WTC11 (cell line): Measurements from ENCODE around the gene C11orf65. TPM values are rescaled to one million over a fixed set of nuclear protein-coding genes. Genes with fewer than 3 reads are reported as not detected.

Experiments used
- ATAC-seq: fragments of 200-7000 bp; cut with Tn5 transposase; 2 replicates; pipeline ENCODE4 v1.10.0; 2021; ENCODE audit warnings: mild to moderate bottlenecking, moderate library complexity
- Bru-seq: library from RNA; stranded (reverse); fragments of 400-500 nt; gene quantifications from one replicate; lab custom pipeline; 2021; lab: Mats Ljungman, UMichigan
- CTCF ChIA-PET: fragments of 300-600 bp; sonication (Branson Sonifier 250); formaldehyde crosslinking; loops from one replicate; lab custom pipeline; 2021; ENCODE audit warnings: antibody characterized with exemption; lab: Charles Lee
- POLR2A ChIA-PET: fragments of 350-600 bp; sonication (Branson Sonifier 250); formaldehyde crosslinking; loops from one replicate; lab custom pipeline; 2021; ENCODE audit warnings: antibody characterized with exemption; lab: Charles Lee
- DNase-seq: peaks from one replicate; pipeline ENCODE4 v3.0.0; 2021; ENCODE audit warnings: low spot score
- H3K27ac Mint-ChIP-seq: 2 replicates; pipeline ENCODE4 v1.8.0; 2021; ENCODE audit warnings: mixed read lengths
- H3K27me3 Mint-ChIP-seq: 2 replicates; pipeline ENCODE4 v1.8.0; 2021; ENCODE audit warnings: low read depth, mild to moderate bottlenecking, moderate library complexity, mixed read lengths
- H3K36me3 Mint-ChIP-seq: 2 replicates; pipeline ENCODE4 v1.8.0; 2021; ENCODE audit warnings: mixed read lengths
- H3K4me1 Mint-ChIP-seq: 2 replicates; pipeline ENCODE4 v1.8.0; 2022; ENCODE audit warnings: mixed read lengths
- H3K4me3 Mint-ChIP-seq: 2 replicates; pipeline ENCODE4 v1.8.0; 2021; ENCODE audit warnings: mild to moderate bottlenecking, moderate library complexity, mixed read lengths
- H3K9me3 Mint-ChIP-seq: 2 replicates; pipeline ENCODE4 v1.8.0; 2021; ENCODE audit warnings: mixed read lengths
- AFF4 ChIP-seq: sonication (generic); formaldehyde crosslinking; IDR thresholded peaks from 2 replicates; pipeline ENCODE4 v1.8.1; 2023; ENCODE audit warnings: mild to moderate bottlenecking, missing genetic modification reagents, borderline replicate concordance
- AR ChIP-seq: fragments of 250-450 bp; sonication (Bioruptor Pico); IDR thresholded peaks from 2 replicates; pipeline ENCODE4 v1.9.0; 2021; ENCODE audit warnings: mild to moderate bottlenecking
- ATF3 ChIP-seq: sonication (generic); formaldehyde crosslinking; conservative IDR thresholded peaks from 2 replicates; pipeline ENCODE4 v1.8.1; 2022; ENCODE audit warnings: mild to moderate bottlenecking, missing genetic modification reagents
- ATF6 ChIP-seq: sonication (generic); formaldehyde crosslinking; IDR thresholded peaks from 2 replicates; pipeline ENCODE4 v1.8.1; 2023; ENCODE audit warnings: mild to moderate bottlenecking, missing genetic modification reagents
- CREB1 ChIP-seq: sonication (generic); formaldehyde crosslinking; IDR thresholded peaks from 2 replicates; pipeline ENCODE4 v1.8.0; 2023; ENCODE audit warnings: mild to moderate bottlenecking, missing genetic modification reagents
- ETV6 ChIP-seq: sonication (generic); formaldehyde crosslinking; IDR thresholded peaks from 2 replicates; pipeline ENCODE4 v1.8.1; 2022; ENCODE audit warnings: mild to moderate bottlenecking, missing genetic modification reagents
- FOXP4 ChIP-seq: sonication (generic); formaldehyde crosslinking; IDR thresholded peaks from 2 replicates; pipeline ENCODE4 v1.8.0; 2022; ENCODE audit warnings: mild to moderate bottlenecking, missing genetic modification reagents
- GTF2I ChIP-seq: fragments of 250-450 bp; sonication (Bioruptor Pico); conservative IDR thresholded peaks from 2 replicates; pipeline ENCODE4 v1.4.0; 2021; ENCODE audit warnings: mild to moderate bottlenecking
- HMGA2 ChIP-seq: fragments of 250-450 bp; sonication (Bioruptor Pico); IDR thresholded peaks from 2 replicates; pipeline ENCODE4 v1.4.0; 2021; ENCODE audit warnings: mild to moderate bottlenecking, moderate library complexity
- NR1H2 ChIP-seq: sonication (generic); formaldehyde crosslinking; IDR thresholded peaks from 2 replicates; pipeline ENCODE4 v1.9.0; 2021; ENCODE audit warnings: mild to moderate bottlenecking, moderate library complexity, missing genetic modification reagents
- NR2C2 ChIP-seq: sonication (generic); formaldehyde crosslinking; IDR thresholded peaks from 2 replicates; pipeline ENCODE4 v1.8.0; 2022; ENCODE audit warnings: mild to moderate bottlenecking, missing genetic modification reagents
- OVOL2 ChIP-seq: fragments of 250-450 bp; sonication (Bioruptor Pico); IDR thresholded peaks from 2 replicates; pipeline ENCODE4 v1.9.0; 2021; ENCODE audit warnings: mild to moderate bottlenecking, borderline replicate concordance
- SMAD3 ChIP-seq: sonication (generic); formaldehyde crosslinking; IDR thresholded peaks from 2 replicates; pipeline ENCODE4 v1.8.0; 2022; ENCODE audit warnings: missing genetic modification reagents, mild to moderate bottlenecking, borderline replicate concordance
- TEAD1 ChIP-seq: sonication (generic); formaldehyde crosslinking; IDR thresholded peaks from 2 replicates; pipeline ENCODE4 v1.8.0; 2022; ENCODE audit warnings: mild to moderate bottlenecking, missing genetic modification reagents
- TP53 ChIP-seq: sonication (generic); formaldehyde crosslinking; IDR thresholded peaks from 2 replicates; pipeline ENCODE4 v1.8.1; 2023; ENCODE audit warnings: mild to moderate bottlenecking, missing genetic modification reagents
- ZBTB43 ChIP-seq: sonication (generic); formaldehyde crosslinking; IDR thresholded peaks from 2 replicates; pipeline ENCODE4 v1.8.1; 2023; ENCODE audit warnings: mild to moderate bottlenecking, missing genetic modification reagents
- ZMAT4 ChIP-seq: fragments of 250-450 bp; sonication (Bioruptor Pico); IDR thresholded peaks from 2 replicates; pipeline ENCODE4 v1.9.0; 2021; ENCODE audit warnings: mild to moderate bottlenecking
- ZNF138 ChIP-seq: sonication (generic); formaldehyde crosslinking; conservative IDR thresholded peaks from 2 replicates; pipeline ENCODE4 v1.8.1; 2022; ENCODE audit warnings: mild to moderate bottlenecking, moderate library complexity, missing genetic modification reagents
- ZNF219 ChIP-seq: sonication (generic); formaldehyde crosslinking; IDR thresholded peaks from 2 replicates; pipeline ENCODE4 v1.8.0; 2023; ENCODE audit warnings: missing genetic modification reagents, mild to moderate bottlenecking, borderline replicate concordance
- ZNF416 ChIP-seq: fragments of 250-450 bp; sonication (Bioruptor Pico); IDR thresholded peaks from 2 replicates; pipeline ENCODE4 v1.9.0; 2021; ENCODE audit warnings: mild to moderate bottlenecking, inconsistent platforms
- ZNF425 ChIP-seq: fragments of 250-450 bp; sonication (Bioruptor Pico); conservative IDR thresholded peaks from 2 replicates; pipeline ENCODE4 v1.9.0; 2021; ENCODE audit warnings: mild to moderate bottlenecking
- ZNF671 ChIP-seq: fragments of 250-450 bp; sonication (Bioruptor Pico); IDR thresholded peaks from 2 replicates; pipeline ENCODE4 v1.8.0; 2021; ENCODE audit warnings: mild to moderate bottlenecking
- long read RNA-seq, 3 experiments: library from RNA in 1 of 3; library from capped mRNA in 1 of 3; library from polyadenylated mRNA in 1 of 3; unstranded in 2 of 3; stranded (forward) in 1 of 3; transcript quantifications; one replicate each; pipeline ENCODE4 v2.0.0, GENCODE V29; 2021
- total RNA-seq: library from RNA; stranded (reverse); gene quantifications from 3 replicates; pipeline ENCODE4 v1.2.3, GENCODE V29; 2021

C11orf65 gene
- 0.83 to 1.1 TPM (median 0.85 TPM) in 3 replicates for total RNA-seq
- percentile 32 among the genes with signal in this experiment for Bru-seq, nascent RNA
- long read RNA-seq, experiment 1: 0 reads
- long read RNA-seq, experiment 2, partial matches to known transcripts: 0 of 1 reads
- long read RNA-seq, experiment 2, other reads (novel, unspliced or antisense): 1 of 1 reads
- long read RNA-seq, experiment 3: 0 reads

- Mint-ChIP-seq H3K27me3 (no peaks in the 10 kb centered on the region), H3K27ac (peak within 1 kb of the TSS; percentile 99), H3K36me3 (no peaks in the 10 kb centered on the region), H3K9me3 (no peaks in the 10 kb centered on the region), H3K4me1 (no peaks in the 10 kb centered on the region), H3K4me3 (peak within 1 kb of the TSS; percentile 95)
- ChIA-PET POLR2A (interaction anchor here (0.6 to 1.0 kb wide), 2 partner anchors 198 to 349 kb away, joined by 3 read pairs; partner anchors contain the start of gene DDX10), CTCF (no interaction called here)
- ATAC-seq: peak; percentile 98
- peak; percentile 96 for DNase-seq
- TF ChIP-seq AFF4 (CRISPR knock-in tag): no peak
- TF ChIP-seq ZNF425 (CRISPR knock-in tag): no peak
- no peak for TF ChIP-seq ATF3 (CRISPR knock-in tag)
- TF ChIP-seq ZNF416: no peak
- TF ChIP-seq NR2C2 (CRISPR knock-in tag): no peak
- TF ChIP-seq ETV6 (CRISPR knock-in tag): peak; percentile 60; the same call in 1 of the 2 replicates
- no peak for TF ChIP-seq ZBTB43 (CRISPR knock-in tag)
- TF ChIP-seq ZNF138: no peak
- no peak for TF ChIP-seq ZMAT4 (CRISPR knock-in tag)
- no peak for TF ChIP-seq TP53 (CRISPR knock-in tag)
- TF ChIP-seq SMAD3: no peak
- 0 out of 2 replicates have a peak, but pooled peaks have one; percentile 49 for TF ChIP-seq CREB1 (CRISPR knock-in tag)
- TF ChIP-seq ZNF219 (CRISPR knock-in tag): no peak
- no peak for TF ChIP-seq AR (CRISPR knock-in tag)
- no peak for TF ChIP-seq HMGA2 (CRISPR knock-in tag)
- no peak for TF ChIP-seq ZNF671 (CRISPR knock-in tag)
- TF ChIP-seq FOXP4 (CRISPR knock-in tag): no peak
- no peak for TF ChIP-seq OVOL2 (CRISPR knock-in tag)
- no peak for TF ChIP-seq ATF6 (CRISPR knock-in tag)
- TF ChIP-seq TEAD1 (CRISPR knock-in tag): no peak; the same call in 1 of the 2 replicates
- TF ChIP-seq GTF2I: no peak
- no peak for TF ChIP-seq NR1H2 (CRISPR knock-in tag)
Measured at GRCh38 chr11:108467091-108467823, at the start of gene C11orf65. Gene C11orf65, minus strand, starts transcription at chr11:108467529. Its CDS starts 5,970 bp downstream, at chr11:108461559.
